HCT116 (cell line): Measurements from ENCODE around the gene TBC1D22B. TPM values are rescaled to one million over a fixed set of nuclear protein-coding genes. Genes with fewer than 3 reads are reported as not detected.

Experiments
- ATAC-seq: fragments of 200-7000 bp; cut with Tn5 transposase; 2 replicates; pipeline ENCODE4 v1.9.1; 2020; ENCODE audit warnings: mild to moderate bottlenecking, moderate library complexity
- BruUV-seq: library from RNA; stranded (reverse); fragments of 400-500 nt; replicated peaks from 2 replicates; lab custom pipeline; 2021; lab: Mats Ljungman, UMichigan
- CTCF ChIA-PET: fragments of 300-600 bp; sonication (Branson Sonifier 250); formaldehyde crosslinking; loops from one replicate; lab custom pipeline; 2021; ENCODE audit warnings: antibody characterized with exemption; lab: Charles Lee
- POLR2A ChIA-PET: fragments of 300-600, 350-600 bp; sonication (Branson Sonifier 250); formaldehyde crosslinking; loops from one replicate; lab custom pipeline; 2021; ENCODE audit warnings: antibody characterized with exemption; lab: Charles Lee
- RAD21 ChIA-PET, 2 experiments: fragments of 300-600 bp; sonication (Branson Sonifier 250); formaldehyde crosslinking; loops; one replicate each; lab custom pipeline; 2023; ENCODE audit warnings: low total read pairs in 2 of 2; ENCODE audit not compliant: uncharacterized antibody in 2 of 2, unreplicated experiment in 2 of 2, low non-redundant PET in 1 of 2; lab: Charles Lee
- DNase-seq: peaks from one replicate; pipeline ENCODE4 v3.0.0-alpha.2; 2010; ENCODE audit warnings: low read depth, low spot score
- H2AFZ ChIP-seq: fragments of 200-600 bp; shearing (Covaris generic), sonication (generic); 2 replicates; pipeline ENCODE4 v1.6.1; 2017; ENCODE audit warnings: low read depth, mixed run types, mixed read lengths, antibody characterized with exemption, low read length; ENCODE audit not compliant: poor library complexity, severe bottlenecking
- H3K27ac ChIP-seq: 2 replicates; pipeline ENCODE4 v1.5.1; 2012; ENCODE audit warnings: low read depth, low read length
- H3K27me3 ChIP-seq: fragments of 200-600 bp; sonication (generic); 2 replicates; pipeline ENCODE4 v1.6.1; 2016; ENCODE audit warnings: mixed run types, low read length, mixed read lengths; ENCODE audit not compliant: insufficient read depth
- H3K36me3 ChIP-seq, 2 experiments: fragments of 200-500 bp in 1 of 2; fragments of 200-600 bp in 1 of 2; sonication (Bioruptor generic) in 1 of 2; sonication (generic) in 1 of 2; 2 replicates each; pipeline versions ENCODE4 v1.5.1 to v1.6.1; 2014 to 2016; ENCODE audit warnings: low read length in 2 of 2, inconsistent platforms in 1 of 2, mixed read lengths in 1 of 2, mixed run types in 1 of 2; ENCODE audit not compliant: insufficient read depth in 2 of 2, control insufficient read depth in 1 of 2
- H3K4me1 ChIP-seq, 2 experiments: fragments of 200-600 bp in 1 of 2; sonication (generic) in 1 of 2; 2 replicates each; pipeline versions ENCODE4 v1.5.1 to v1.6.1; 2012 to 2017; ENCODE audit warnings: low read length in 2 of 2, inconsistent platforms in 1 of 2, mild to moderate bottlenecking in 1 of 2, mixed read lengths in 1 of 2, mixed run types in 1 of 2, moderate library complexity in 1 of 2; ENCODE audit not compliant: insufficient read depth in 2 of 2, control insufficient read depth in 1 of 2
- H3K4me2 ChIP-seq: fragments of 200-600 bp; sonication (generic); 2 replicates; pipeline ENCODE4 v1.6.1; 2017; ENCODE audit warnings: mixed run types, low read length, mixed read lengths
- H3K4me3 ChIP-seq, 2 experiments: fragments of 200-600 bp in 1 of 2; sonication (generic) in 1 of 2; replicated peaks in 1 of 2; 2 replicates each; pipeline ENCODE4 v1.5.1; 2011 to 2016; ENCODE audit warnings: low read length in 2 of 2, control low read depth in 1 of 2, low read depth in 1 of 2, mild to moderate bottlenecking in 1 of 2, mixed read lengths in 1 of 2, mixed run types in 1 of 2
- H3K79me2 ChIP-seq: fragments of 200-600 bp; sonication (generic); 2 replicates; pipeline ENCODE4 v1.6.1; 2017; ENCODE audit warnings: mild to moderate bottlenecking, mixed run types, low read length, moderate library complexity, mixed read lengths; ENCODE audit not compliant: insufficient read depth
- H3K9ac ChIP-seq: fragments of 200-600 bp; sonication (generic); 2 replicates; pipeline ENCODE4 v1.6.1; 2016; ENCODE audit warnings: low read length, mixed read lengths
- H3K9me2 ChIP-seq: fragments of 200-600 bp; sonication (generic), shearing (Covaris generic); 2 replicates; pipeline ENCODE4 v1.6.1; 2017; ENCODE audit warnings: mixed run types, mild to moderate bottlenecking, moderate library complexity; ENCODE audit not compliant: insufficient read depth
- H3K9me3 ChIP-seq, 2 experiments: fragments of 200-500 bp in 1 of 2; fragments of 200-600 bp in 1 of 2; sonication (Bioruptor generic) in 1 of 2; sonication (generic) in 1 of 2; 2 replicates each; pipeline ENCODE4 v1.6.1; 2014 to 2017; ENCODE audit warnings: low read length in 2 of 2, mixed read lengths in 2 of 2, inconsistent platforms in 1 of 2, low read depth in 1 of 2, mild to moderate bottlenecking in 1 of 2, mixed run types in 1 of 2, moderate library complexity in 1 of 2; ENCODE audit not compliant: control insufficient read depth in 1 of 2, insufficient read depth in 1 of 2
- H4K20me1 ChIP-seq: fragments of 200-600 bp; sonication (generic), shearing (Covaris generic); 2 replicates; pipeline ENCODE4 v1.6.1; 2017; ENCODE audit warnings: mixed run types, mild to moderate bottlenecking, moderate library complexity; ENCODE audit not compliant: insufficient read depth
- ATF3 ChIP-seq: IDR thresholded peaks from 2 replicates; pipeline ENCODE4 v1.6.1; 2012
- CBX3 ChIP-seq: IDR thresholded peaks from 2 replicates; pipeline ENCODE4 v1.6.1; 2012; ENCODE audit warnings: low read depth
- CEBPB ChIP-seq: IDR thresholded peaks from 2 replicates; pipeline ENCODE4 v1.6.1; 2012; ENCODE audit warnings: low read depth
- EGR1 ChIP-seq: IDR thresholded peaks from 2 replicates; pipeline ENCODE4 v1.6.1; 2012; ENCODE audit warnings: low read depth
- JUND ChIP-seq: IDR thresholded peaks from 2 replicates; pipeline ENCODE4 v1.6.1; 2012
- MAX ChIP-seq: IDR thresholded peaks from 2 replicates; pipeline ENCODE4 v1.6.1; 2012
- POLR2AphosphoS5 ChIP-seq: IDR thresholded peaks from 2 replicates; pipeline ENCODE4 v1.6.1; 2011; ENCODE audit warnings: mild to moderate bottlenecking, low read depth, low read length, moderate library complexity
- SIN3A ChIP-seq: IDR thresholded peaks from 2 replicates; pipeline ENCODE4 v1.6.1; 2012; ENCODE audit warnings: low read depth
- SRF ChIP-seq: IDR thresholded peaks from 2 replicates; pipeline ENCODE4 v1.6.1; 2012; ENCODE audit warnings: low read depth
- ZBTB33 ChIP-seq: IDR thresholded peaks from 2 replicates; pipeline ENCODE4 v1.6.1; 2011; ENCODE audit warnings: mild to moderate bottlenecking, low read length, moderate library complexity; ENCODE audit not compliant: insufficient replicate concordance; ENCODE audit errors: extremely low read depth
- ZFX ChIP-seq: fragments of 450-650 bp; IDR thresholded peaks from 2 replicates; pipeline ENCODE4 v1.6.1; 2017
- intact Hi-C: fragments of 100-400 bp; cut with micrococcal nuclease; formaldehyde crosslinking; loops from 2 replicates; pipeline ENCODE4 v1.10.0; 2022
- total RNA-seq: library from RNA; stranded (reverse); gene quantifications from one replicate; pipeline ENCODE4 v1.2.1, GENCODE V29; 2021; ENCODE audit not compliant: unreplicated experiment

TBC1D22B gene
- total RNA-seq, 1 experiment from 2014 or later: 9.1 TPM

GRCh38 chr6:37232430-37233017 is 25.0 kb upstream of the TBC1D22B start:
- Histone ChIP-seq H3K27me3 (no peaks in the 10 kb centered on the region), H3K9me3 (no peaks in the 10 kb centered on the region), H3K27ac (no peak overlapping the region)
- no peak for ATAC-seq
- TF ChIP-seq SIN3A (no peak), ZBTB33 (no peak), CBX3 (no peak), EGR1 (no peak), POLR2AphosphoS5 (no peak), CEBPB (no peak), SRF (no peak), ATF3 (no peak), ZFX (no peak), MAX (no peak), JUND (no peak)
- TF ChIP-seq, all 23 proteins: peak for 0
- BruUV-seq: no TSS peak
- no peak overlapping the region for H2AFZ ChIP-seq
- intact Hi-C loops: no loop called here
- H3K9ac ChIP-seq: no peak overlapping the region
- ChIA-PET CTCF (no interaction called here), RAD21 (no interaction called here), POLR2A (no interaction called here)
- no peaks in the 10 kb centered on the region for H3K36me3 ChIP-seq
- H3K4me3 ChIP-seq: no peak overlapping the region
- peaks cover 0 to 7% of the 10 kb centered on the region in 2 experiments; a peak in 1 of 4 replicates for H3K4me1 ChIP-seq
- H3K79me2 ChIP-seq: no peaks in the 10 kb centered on the region
- DNase-seq: no peak
- no peak overlapping the region for H3K4me2 ChIP-seq
- no peaks in the 10 kb centered on the region for H4K20me1 ChIP-seq
- H3K9me2 ChIP-seq: no peaks in the 10 kb centered on the region
